GM12801 (cell line): ENCODE data around the gene JAK1.

Source experiments
- CTCF ChIP-seq: IDR thresholded peaks from one replicate; pipeline ENCODE4 v1.5.1; 2011; ENCODE audit warnings: control low read depth; ENCODE audit not compliant: insufficient read length; ENCODE audit errors: extremely low read depth

JAK1 gene

GRCh38 chr1:64962441-64962840 is 3.9 kb downstream of the JAK1 start:
- TF ChIP-seq CTCF, result no peak

GRCh38 chr1:64961923-64962322 is 4.4 kb downstream of the JAK1 start:
- TF ChIP-seq CTCF, result no peak

- TF ChIP-seq CTCF, result no peak
Measured at GRCh38 chr1:64960731-64961130, 5.6 kb downstream of the JAK1 start.

GRCh38 chr1:64959986-64960385 is 6.4 kb downstream of the JAK1 start:
- no peak for TF ChIP-seq CTCF

- TF ChIP-seq CTCF, result no peak
Measured at GRCh38 chr1:64956733-64957441, 9.5 kb downstream of the JAK1 start.

GRCh38 chr1:64956010-64956640 is 10.2 kb downstream of the JAK1 start:
- TF ChIP-seq CTCF, result no peak

GRCh38 chr1:64955097-64956009 is 11.0 kb downstream of the JAK1 start:
- no peak for TF ChIP-seq CTCF
